ENCODE results near the gene SLC26A3. TPM values are rescaled to one million over a fixed set of nuclear protein-coding genes. Genes with fewer than 3 reads are reported as not detected.

Gene SLC26A3
- total and polyA plus RNA-seq, 10 of the 15 experiments (the other 5 are each of a cell fraction or from before 2014, with no cell fraction given): 0.46 TPM; not detected in 9

GRCh38 chr7:107818622-107819021, 15.6 kb upstream of the SLC26A3 start:
- Histone ChIP-seq H3K27ac (ENCODE audit: control insufficient read depth, insufficient read depth) (no peak overlapping the region), H3K4me3 (no peak overlapping the region), H3K4me2 (ENCODE audit: control insufficient read depth, insufficient read depth) (no peak overlapping the region), H4K20me1 (ENCODE audit: control insufficient read depth, insufficient read depth) (no peaks in the 10 kb centered on the region), H3K79me2 (ENCODE audit: control insufficient read depth, insufficient read depth, low read length) (no peaks in the 10 kb centered on the region), H3K4me1 (ENCODE audit: control insufficient read depth, insufficient read depth, low read length) (no peaks in the 10 kb centered on the region), H3K36me3 (ENCODE audit: control insufficient read depth in 2 of 2, insufficient read depth in 2 of 2, low read length in 1 of 2) (no peaks in the 10 kb centered on the region), H3K27me3 (replicated peaks in 1 of 2; ENCODE audit: control insufficient read depth in 2 of 2, insufficient read depth in 2 of 2, low read length in 1 of 2) (no peaks in the 10 kb centered on the region), H3K9me3 (replicated peaks; ENCODE audit: control insufficient read depth, insufficient read depth, low read length) (no peaks in the 10 kb centered on the region), H3K9ac (ENCODE audit: control insufficient read depth, insufficient read depth, low read length) (no peak overlapping the region), H2AFZ (ENCODE audit: control insufficient read depth, low read depth, low read length) (no peak overlapping the region)
- no peak for DNase-seq (ENCODE audit: low read depth, low spot score)
- ChIA-PET RAD21 (ENCODE audit: unreplicated experiment) (no interaction called here), CTCF (no interaction called here), POLR2A (no interaction called here), SMC1A (ENCODE audit: uncharacterized antibody, unreplicated experiment) (interaction anchor here (0.6 kb wide), 1 partner anchor 811 kb away, joined by 3 read pairs; no protein-coding TSS in a partner anchor)
- BruUV-seq (replicated peaks): no TSS peak
- intact Hi-C loops (cut with micrococcal nuclease; ENCODE audit: unreplicated experiment): no loop called here
- ATAC-seq: no peak
- 24% methylated on average over 2 of the region's 2 CpGs for WGBS (ENCODE audit: insufficient coverage, insufficient replicate concordance, low lambda C conversion rate, missing lambda C conversion rate)
- TF ChIP-seq SPI1 (IDR thresholded peaks at IDR 0.05; ENCODE audit: borderline replicate concordance, insufficient read depth, low read depth, low read length) (no peak), ZBTB11 (CRISPR knock-in tag; IDR thresholded peaks at IDR 0.05) (no peak), ZNF687 (IDR thresholded peaks at IDR 0.05) (no peak), EED (IDR thresholded peaks at IDR 0.05; ENCODE audit: low read depth) (no peak), RCOR1 (conservative IDR thresholded peaks at IDR 0.05; ENCODE audit: low read depth, low read length) (no peak), MEF2B (IDR thresholded peaks at IDR 0.05; ENCODE audit: partially characterized antibody, poor library complexity, severe bottlenecking) (no peak)
- in situ Hi-C loops (cut with MboI): no loop called here
- FAIRE-seq: no peak

Measured in GM12878 (cell line).